HG03575 (cell line): Measurements from ENCODE around the gene KIAA1549.

Experiments
- ATAC-seq: cut with Tn5 transposase; IDR thresholded peaks from one replicate; pipeline ENCODE4 v1.9.1; 2021; ENCODE audit not compliant: unreplicated experiment, insufficient number of reproducible peaks, low FRiP score; ENCODE audit errors: extremely low read depth

The KIAA1549 gene

DNA sequence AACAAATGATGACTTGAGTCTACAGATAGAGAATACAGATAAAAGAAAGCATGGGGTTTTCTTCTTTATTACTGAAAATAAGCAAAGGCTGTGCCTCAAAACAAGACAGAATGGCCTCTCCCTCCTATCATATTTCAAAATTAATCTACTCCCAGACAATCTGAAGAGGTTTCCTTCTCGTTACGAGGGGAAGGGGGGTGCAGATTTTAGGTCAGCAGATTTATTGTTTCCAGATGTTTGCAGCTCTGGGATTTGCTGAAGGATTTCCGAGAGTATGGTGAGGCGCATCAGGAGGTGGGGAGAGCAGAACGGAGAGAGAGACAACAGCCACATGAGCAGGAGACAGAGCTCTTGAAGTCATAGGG lies 89.8 kb downstream of the KIAA1549 start:
- no peak for ATAC-seq

DNA sequence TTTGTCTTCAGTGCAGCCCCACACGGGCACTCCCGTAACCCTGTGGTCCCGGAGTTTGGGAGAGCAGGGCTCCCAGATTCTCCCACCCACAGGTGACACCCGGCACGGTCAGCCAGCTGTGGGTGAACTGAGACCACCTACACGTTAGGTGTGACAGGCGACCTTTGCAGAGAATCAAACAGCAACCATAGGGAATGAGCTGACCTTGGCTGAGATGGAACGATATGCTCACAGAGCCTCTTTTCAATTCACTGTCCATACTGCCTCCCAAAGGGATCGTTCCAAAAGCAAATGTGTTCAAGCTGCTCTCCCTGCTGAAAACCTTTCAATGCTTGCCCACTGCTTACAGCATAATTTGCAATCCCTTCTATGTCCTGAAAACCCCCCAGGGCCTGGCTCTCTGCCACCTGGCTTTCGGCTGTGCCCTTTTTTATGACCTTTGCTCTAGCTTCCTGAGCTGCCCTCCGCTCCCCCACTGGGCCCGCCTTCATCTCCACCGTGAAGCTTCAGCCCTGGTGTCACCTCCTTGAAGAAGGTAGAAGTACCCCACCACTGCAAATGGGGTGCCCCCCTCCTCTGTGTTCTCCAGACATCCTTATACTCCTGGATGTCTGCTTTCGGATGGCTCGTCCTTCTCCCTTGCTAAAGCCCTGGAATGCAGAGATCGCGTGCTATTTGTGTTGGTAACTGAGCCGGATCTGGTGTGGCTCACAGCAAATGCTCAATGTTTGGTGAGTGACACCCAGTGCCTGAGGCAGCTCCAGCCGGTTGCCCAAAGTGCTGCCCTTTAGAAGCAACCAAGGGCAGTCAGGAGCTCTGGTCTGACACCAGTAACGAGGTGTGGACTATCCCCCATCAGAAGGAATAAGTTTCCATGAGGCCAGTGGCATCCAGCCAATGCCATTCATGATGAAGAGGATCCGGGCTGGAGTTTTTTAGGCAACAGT lies 90.4 kb downstream of the KIAA1549 start:
- ATAC-seq: no peak

- ATAC-seq: no peak
Measured at GRCh38 chr7:138889582-138890498, 91.3 kb downstream of the KIAA1549 start.

DNA sequence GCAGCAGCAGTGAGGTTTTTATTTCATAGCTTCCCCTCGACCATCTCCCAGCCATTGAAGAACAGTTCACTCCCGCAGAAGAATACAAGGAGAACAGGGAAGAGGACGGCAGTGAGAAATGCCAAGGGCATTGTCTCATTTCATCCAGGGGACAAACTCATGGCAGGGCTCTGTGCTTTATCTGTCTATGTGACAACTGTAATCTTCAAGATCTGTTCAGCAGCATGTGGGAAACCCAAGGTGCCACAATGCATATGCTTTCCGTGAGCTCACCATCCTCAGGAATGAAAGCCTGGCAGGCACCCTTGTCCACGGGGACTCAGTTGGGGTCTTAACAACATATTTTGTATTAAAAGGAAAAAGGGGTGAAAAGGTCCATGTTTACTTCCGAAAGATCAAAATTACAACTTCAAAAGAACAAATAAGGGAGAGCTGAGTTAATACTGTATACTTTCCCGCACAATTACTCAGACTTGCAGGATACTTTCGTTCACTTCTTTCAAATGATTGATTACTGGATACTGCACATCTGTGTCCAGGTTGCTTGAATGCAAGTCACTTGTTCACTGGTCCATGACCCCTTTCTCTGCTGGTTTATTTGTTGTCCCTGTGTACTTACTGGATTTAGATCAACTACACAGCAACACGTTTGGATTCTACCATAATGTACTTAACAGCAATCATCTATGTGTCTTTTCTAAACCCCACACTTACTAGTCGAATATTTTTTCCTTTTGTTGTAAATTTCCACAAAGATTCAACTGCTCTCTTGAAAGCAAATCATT lies 93.1 kb downstream of the KIAA1549 start:
- no peak for ATAC-seq

DNA sequence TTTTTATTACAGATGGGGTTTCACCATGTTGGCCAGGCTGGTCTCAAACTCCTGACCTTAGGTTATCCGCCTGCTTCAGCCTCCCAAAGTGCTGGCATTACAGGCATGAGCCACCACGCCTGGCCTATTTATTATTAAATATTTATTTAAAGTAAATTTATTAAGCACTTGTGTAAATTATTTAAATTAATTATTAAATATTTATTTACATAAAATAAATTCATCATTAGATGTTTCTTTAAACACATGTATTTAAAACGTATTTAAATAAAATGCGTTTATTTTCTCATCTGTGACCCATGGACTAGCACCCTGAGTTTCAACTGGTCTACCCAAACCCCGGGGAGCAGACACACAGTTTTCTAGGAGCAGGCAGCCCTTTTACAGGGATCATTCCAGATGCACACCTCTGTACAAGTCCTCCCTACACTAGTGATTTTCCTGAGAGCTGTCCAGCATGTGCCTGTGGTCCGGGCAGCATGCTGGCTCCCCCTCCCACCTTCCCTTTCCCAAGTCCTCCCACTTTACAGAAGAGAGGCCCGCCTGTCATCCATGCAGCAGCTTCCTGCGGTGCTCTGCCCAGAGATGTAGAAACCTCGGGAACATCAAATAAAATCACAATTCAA lies 94.0 kb downstream of the KIAA1549 start:
- no peak for ATAC-seq

DNA sequence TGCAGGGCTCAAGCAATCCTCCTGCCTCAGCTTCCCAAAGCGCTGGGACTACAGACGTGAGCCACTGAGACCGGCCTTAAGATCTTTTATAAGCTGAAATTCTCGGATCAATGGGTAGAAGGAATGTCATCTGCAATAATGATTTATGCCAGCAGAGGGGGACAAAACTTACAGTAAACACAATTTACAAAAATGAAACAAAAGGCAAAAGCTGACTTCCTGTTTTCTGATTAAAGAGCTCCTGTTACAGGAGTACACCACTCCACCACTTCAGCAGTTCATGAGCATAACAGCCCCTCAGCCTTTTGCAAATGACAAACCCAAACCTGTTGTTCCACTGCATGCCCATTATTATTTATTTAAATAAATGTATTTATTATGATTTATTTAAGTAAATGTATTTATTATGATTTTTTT lies 94.7 kb downstream of the KIAA1549 start:
- peak; percentile 63 for ATAC-seq

DNA sequence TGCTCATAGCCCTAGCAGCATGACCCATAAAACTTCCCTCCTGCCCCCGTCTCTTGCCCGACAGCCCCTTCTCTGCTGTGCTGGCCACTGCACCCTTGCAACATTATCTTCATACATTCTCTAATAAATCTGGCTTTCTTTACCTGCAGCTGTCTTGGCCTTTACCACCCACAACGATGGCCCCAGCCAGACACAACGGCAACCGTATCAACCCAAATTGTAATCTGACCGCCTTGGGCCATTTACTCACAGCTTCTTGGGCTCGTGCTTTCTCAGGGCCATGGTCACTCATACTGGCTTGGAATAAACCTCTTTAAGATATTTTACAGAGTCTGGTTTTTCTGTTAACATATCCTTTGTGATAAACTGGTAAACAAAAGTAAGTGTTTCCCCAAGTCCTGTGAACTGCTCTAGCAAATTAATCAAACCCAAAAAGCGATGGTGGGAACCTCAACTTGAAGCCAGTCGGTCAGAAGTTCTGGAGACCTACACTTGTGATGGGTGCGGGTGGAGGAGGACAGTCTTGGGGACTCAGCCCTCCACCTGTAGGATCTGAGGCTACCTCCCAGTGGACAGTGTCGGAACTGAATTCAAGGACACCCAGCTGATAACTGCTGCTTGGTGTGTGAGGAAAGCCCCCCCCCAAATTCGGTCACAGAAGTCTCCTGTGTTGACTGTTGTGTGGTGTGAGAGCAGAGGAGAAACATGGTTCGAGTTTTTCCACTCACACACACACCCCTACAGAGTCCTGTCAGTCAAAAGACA lies 95.6 kb downstream of the KIAA1549 start:
- ATAC-seq: no peak

DNA sequence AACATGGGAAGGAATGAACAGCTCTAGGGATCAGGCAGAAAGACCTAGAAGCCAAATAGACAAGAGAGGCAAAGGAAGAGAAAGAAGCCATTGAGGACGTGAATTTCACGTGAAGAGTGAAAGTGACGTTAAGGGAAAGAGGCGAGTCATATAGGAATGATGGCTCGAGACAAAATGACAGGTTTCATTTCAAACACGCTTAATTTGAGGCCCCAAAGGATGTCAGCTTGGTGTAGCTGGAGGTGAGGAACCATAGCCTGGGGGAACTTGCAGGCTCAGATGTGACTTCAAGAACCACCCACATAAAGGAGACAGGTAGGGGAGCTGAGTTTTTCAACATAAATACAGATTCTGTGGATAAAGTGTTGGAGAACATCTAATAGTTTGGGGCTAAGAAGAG lies 98.9 kb downstream of the KIAA1549 start:
- ATAC-seq: no peak

DNA sequence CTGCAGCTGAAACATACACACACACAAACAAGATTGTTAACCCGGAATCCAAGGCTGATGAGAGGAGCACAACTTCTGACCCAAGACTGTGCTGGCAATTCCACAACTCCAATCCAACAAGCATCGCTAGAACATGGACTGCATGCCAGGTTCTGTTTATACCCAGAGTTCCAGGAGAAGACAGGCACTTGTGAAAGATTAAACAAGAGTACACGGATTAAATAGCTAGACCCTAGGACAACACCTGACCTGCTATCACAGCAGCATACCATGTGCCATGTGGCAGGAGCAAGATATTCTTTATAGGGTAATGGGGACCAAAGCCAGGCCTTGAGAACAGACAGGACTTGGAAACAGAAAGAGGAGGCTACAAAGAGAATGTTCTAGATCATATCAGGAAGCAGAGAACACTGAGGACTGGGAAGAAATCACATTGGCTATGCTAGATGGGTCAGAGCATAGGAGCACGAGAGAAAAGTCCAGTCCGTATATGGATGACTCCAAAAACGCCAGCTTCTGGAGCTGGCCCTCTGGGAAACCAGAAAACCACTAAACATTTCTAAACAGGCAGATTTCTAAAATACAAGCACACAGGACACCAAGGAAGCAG lies 99.5 kb downstream of the KIAA1549 start:
- no peak for ATAC-seq

DNA sequence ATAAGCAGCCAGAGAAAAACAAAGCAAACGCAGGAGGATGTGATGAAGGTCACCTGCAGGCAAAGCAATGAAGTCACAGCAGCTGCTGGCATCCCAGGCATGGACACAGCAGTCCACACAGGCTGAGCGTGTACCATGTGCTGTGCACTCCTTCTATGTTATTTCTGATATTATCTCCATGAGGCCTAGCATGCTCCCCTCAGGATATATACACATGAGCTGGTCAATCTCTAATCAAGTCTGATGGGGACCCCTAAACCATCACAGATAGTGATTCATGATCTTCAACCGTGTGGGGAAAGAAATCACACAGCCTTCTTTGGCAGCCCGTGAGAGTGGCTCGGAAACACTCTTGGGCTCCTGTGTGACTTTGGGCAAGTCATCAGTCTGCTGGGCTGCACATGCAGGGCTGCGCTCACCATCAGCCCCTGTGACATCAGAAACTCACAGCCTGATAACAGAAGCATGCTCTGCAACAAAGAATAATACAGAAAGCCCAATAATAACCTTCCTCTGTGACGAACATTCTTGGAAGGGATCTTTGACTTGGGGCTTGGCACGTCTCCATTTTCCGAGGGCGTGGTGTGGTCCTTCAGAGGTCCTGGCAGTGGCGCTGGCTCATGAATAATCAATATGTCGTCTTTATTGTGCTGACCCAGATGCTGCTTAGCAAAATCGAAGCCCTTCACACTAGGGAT lies 100.2 kb downstream of the KIAA1549 start:
- no peak for ATAC-seq

DNA sequence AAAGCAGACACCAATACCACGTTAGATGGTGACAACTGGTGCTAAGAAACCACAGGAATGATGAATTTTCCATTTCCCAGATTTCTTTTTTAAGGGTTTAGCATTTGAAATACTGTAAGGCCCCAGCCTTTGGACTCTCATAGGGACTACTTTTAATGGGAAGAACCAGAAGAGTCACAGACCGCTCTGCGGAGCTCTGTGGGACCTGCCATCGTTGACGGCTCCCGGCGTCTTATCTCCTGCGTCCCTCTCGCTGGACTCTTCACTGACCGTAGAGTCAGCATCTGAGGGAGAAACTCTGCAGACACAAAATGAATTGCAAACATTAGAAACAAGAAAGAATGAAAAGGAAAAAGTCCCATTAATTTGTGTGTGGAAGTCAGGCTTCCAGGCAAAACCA lies 101.8 kb downstream of the KIAA1549 start:
- ATAC-seq: no peak

DNA sequence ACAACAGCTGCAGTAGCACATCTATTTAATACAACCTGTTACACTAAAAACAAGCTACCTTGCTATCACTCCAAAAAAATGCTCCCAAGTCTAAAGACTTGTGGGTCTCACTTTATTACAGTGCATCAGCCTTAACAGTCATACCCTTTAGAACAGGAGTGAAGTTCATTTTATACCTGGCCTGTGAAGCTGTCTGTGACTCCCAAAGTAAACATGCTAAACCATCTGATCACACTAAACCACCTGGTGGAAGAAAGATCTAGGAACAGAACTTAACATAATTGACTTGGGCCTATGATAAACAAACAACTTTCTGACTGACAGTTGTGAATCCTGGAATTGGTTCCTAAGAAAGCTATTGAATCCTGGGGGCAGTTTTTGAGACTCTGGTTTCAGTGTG lies 102.3 kb downstream of the KIAA1549 start:
- ATAC-seq: no peak

DNA sequence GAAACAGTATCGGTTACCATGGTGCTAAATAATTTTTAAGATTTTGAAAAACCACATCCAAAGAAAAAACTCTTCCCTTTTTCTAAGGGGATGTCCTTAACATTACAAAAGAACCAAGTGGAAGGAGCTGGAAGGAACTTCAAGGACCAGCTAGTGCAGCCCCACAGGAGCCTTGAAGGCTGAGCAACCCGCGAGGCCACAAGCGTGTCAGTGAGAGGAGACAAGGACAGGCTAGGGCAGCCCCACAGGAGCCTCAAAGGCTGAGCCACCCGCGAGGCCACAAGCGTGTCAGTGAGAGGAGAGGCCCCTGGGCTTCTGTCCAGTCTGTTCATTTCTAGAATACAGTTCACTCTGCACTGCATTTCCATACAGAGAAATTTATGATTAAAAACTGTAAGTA lies 103.1 kb downstream of the KIAA1549 start:
- ATAC-seq: no peak

- no peak for ATAC-seq
Measured at GRCh38 chr7:138876326-138876725, 104.9 kb downstream of the KIAA1549 start.

DNA sequence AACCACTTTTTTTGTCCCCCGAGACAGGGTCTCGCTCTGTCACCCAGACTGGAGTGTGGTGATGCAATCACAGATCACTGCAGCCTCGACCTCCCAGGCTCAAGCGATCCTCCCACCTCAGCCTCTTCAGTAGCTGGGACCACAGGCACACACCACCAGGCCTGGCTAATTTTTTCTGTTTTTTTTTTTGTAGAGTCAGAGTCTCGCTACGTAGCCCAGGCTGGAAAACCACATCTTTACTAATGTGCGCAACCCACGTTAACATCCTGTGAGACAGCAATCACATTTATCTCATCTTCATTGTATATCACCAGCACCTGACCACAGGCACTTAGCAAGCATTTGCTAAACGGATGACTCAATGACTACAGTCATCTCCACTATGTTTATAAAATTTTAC lies 105.4 kb downstream of the KIAA1549 start:
- ATAC-seq: no peak

DNA sequence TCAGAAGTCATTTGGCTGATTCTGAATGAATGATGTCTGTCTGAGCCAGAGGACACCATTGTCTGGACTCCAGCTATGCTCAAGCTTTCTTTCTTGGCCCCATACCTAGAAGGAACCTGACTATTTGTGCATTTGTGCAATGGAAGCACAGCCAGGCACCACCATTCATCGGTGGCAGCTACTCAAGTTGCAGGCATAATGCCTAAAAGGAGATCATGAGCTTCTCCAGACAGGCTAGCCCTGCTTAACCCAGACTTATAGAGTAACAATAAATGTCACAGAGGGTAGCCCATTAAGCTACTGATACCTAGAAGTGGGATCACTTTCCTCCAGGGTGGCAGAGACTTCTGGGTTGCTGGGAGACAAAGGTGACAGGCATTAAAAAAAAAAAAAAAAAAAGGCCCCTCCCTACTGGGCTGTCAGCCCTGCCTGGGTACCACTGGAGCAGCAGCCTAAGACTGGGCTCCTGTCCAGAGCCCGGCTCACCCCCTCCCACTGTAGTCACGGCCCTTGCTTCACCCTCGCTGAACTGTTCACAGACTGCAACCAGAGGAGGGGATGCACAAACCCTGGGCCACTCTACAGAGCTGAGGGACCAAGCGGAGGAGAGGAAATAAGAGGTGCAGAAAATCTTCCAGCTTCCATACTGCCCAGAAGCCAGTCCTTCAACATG lies 107.8 kb downstream of the KIAA1549 start:
- ATAC-seq: no peak

GRCh38 chr7:138872576-138872975 lies 108.6 kb downstream of the KIAA1549 start:
- no peak for ATAC-seq
